Gastrocnemius medialis (tissue), 4 donors: ENCODE data around the gene BCL11A.

Source experiments
- POLR2A ChIP-seq, 2 donors: fragments of 450-650 bp; IDR thresholded peaks; one replicate each; pipeline ENCODE4 v1.6.1; 2017; ENCODE audit warnings: antibody characterized with exemption in 2 of 2, mild to moderate bottlenecking in 2 of 2, moderate library complexity in 2 of 2
- TF ChIP-seq, protein P1 (sequence below), 5 experiments: fragments of 450-650 bp in 3 of 5; fragments of 200-600 bp in 2 of 5; sonication (generic) in 2 of 5; IDR thresholded peaks in 4 of 5; conservative IDR thresholded peaks in 1 of 5; 1 replicate in 4 of 5; 2 replicates in 1 of 5; pipeline ENCODE4 v1.5.1; 2016 to 2019; ENCODE audit warnings: antibody characterized with exemption in 5 of 5, mild to moderate bottlenecking in 3 of 5, moderate library complexity in 3 of 5

DNA sequence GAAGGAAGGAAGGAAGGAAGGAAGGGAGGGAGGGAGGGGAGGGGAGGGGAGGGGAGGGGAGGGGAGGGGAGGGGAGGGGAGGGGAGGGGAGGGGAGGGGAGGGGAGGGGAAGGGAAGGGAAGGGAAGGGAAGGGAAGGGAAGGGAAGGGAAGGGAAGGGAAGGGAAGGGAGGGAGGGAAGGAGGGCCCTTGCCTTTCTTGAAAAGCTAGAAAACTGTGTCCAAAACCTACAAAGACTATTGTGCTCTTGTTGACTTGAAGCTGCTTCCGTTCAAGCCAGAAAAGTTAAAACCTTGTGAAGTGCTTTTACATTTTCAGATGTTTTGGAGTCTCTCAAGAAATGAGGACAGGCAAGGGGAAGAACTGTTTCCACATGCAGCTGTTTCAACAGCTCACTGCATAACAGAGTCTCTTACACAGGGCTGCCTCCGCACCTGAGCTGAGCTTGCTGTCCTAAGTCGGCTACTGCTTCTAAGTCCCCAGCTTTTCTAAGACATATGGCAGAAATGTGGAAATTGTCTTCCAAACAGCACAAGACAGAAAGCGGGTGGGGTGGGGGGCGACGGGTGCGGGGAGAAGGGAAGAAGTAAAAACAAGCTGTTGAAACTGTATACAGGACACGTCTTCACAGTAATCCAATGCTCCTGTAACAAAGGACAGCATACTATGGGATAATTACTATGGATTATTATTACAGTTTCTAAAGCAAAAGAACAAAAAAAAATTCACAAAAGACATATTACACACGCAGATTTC, 46.1 kb downstream of the BCL11A start:
- TF ChIP-seq, protein P1, sequence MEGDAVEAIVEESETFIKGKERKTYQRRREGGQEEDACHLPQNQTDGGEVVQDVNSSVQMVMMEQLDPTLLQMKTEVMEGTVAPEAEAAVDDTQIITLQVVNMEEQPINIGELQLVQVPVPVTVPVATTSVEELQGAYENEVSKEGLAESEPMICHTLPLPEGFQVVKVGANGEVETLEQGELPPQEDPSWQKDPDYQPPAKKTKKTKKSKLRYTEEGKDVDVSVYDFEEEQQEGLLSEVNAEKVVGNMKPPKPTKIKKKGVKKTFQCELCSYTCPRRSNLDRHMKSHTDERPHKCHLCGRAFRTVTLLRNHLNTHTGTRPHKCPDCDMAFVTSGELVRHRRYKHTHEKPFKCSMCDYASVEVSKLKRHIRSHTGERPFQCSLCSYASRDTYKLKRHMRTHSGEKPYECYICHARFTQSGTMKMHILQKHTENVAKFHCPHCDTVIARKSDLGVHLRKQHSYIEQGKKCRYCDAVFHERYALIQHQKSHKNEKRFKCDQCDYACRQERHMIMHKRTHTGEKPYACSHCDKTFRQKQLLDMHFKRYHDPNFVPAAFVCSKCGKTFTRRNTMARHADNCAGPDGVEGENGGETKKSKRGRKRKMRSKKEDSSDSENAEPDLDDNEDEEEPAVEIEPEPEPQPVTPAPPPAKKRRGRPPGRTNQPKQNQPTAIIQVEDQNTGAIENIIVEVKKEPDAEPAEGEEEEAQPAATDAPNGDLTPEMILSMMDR (IDR thresholded peaks at IDR 0.05 in 4 of 5, conservative IDR thresholded peaks at IDR 0.05 in 1 of 5), result no peak
- no peak for TF ChIP-seq POLR2A (IDR thresholded peaks at IDR 0.05)
